BJ (cell line): Measurements from ENCODE around the gene KRTAP15-1. TPM values are rescaled to one million over a fixed set of nuclear protein-coding genes. Genes with fewer than 3 reads are reported as not detected.

Source experiments
- CTCF ChIA-PET: fragments of 350-600 bp; formaldehyde crosslinking; extraction: SDS; loops from one replicate; lab custom pipeline; 2021; ENCODE audit warnings: antibody characterized with exemption, inconsistent platforms; lab: Yijun Ruan, JAX
- POLR2A ChIA-PET: fragments of 300-600 bp; sonication (Branson Sonifier 250); formaldehyde crosslinking; extraction: SDS; loops from one replicate; lab custom pipeline; 2021; ENCODE audit warnings: antibody characterized with exemption; lab: Charles Lee
- DNase-seq: peaks from one replicate; pipeline ENCODE4 v3.0.0-alpha.2; 2011; ENCODE audit warnings: low read depth
- H3K27me3 ChIP-seq: 2 replicates; pipeline ENCODE4 v1.6.0; 2011; ENCODE audit warnings: low read length; ENCODE audit not compliant: control insufficient read depth, insufficient read depth
- H3K36me3 ChIP-seq: 2 replicates; pipeline ENCODE4 v1.5.1; 2011; ENCODE audit warnings: low read length; ENCODE audit not compliant: control insufficient read depth, insufficient read depth
- H3K4me3 ChIP-seq: 2 replicates; pipeline ENCODE4 v1.5.1; 2011; ENCODE audit warnings: low read depth, mild to moderate bottlenecking, control low read depth, low read length
- CTCF ChIP-seq: IDR thresholded peaks from 2 replicates; pipeline ENCODE4 v1.5.1; 2011; ENCODE audit warnings: low read depth, mild to moderate bottlenecking, control low read depth, inconsistent platforms, low read length, moderate library complexity; ENCODE audit not compliant: insufficient read depth
- polyA plus RNA-seq: library from polyadenylated mRNA; depleted of rRNA; stranded (reverse); fragments of >200 nt; gene quantifications from 2 replicates; pipeline ENCODE4 v1.2.3, GENCODE V29; 2011; rRNA removed

Gene KRTAP15-1
- polyA plus RNA-seq, 1 experiment, result not detected

GRCh38 chr21:30486180-30486579, 46.1 kb downstream of the KRTAP15-1 start:
- Histone ChIP-seq H3K4me3 (no peak overlapping the region), H3K27me3 (no peaks in the 10 kb centered on the region), H3K36me3 (no peaks in the 10 kb centered on the region)
- DNase-seq, result no peak
- POLR2A ChIA-PET, result no interaction called here
- no peak for TF ChIP-seq CTCF
- CTCF ChIA-PET, result no interaction called here

GRCh38 chr21:30487336-30487735, 47.3 kb downstream of the KRTAP15-1 start, which contains the start of gene KRTAP19-2:
Gene KRTAP19-2, minus strand, starts transcription at chr21:30487436. Its CDS starts 88 bp downstream, at chr21:30487348.
- POLR2A ChIA-PET, result no interaction called here
- CTCF ChIA-PET, result no interaction called here
- DNase-seq, result no peak
- Histone ChIP-seq H3K27me3 (no peaks in the 10 kb centered on the region), H3K4me3 (no peak within 1 kb of the TSS), H3K36me3 (no peaks in the 10 kb centered on the region)
- TF ChIP-seq CTCF, result no peak

Other genes with a start within 250 kb of the KRTAP15-1 start
- not detected in 2 replicates for gene CLDN8, start 224.2 kb upstream of the KRTAP15-1 start, polyA plus RNA-seq
- not detected in 2 replicates for gene KRTAP24-1, start 157.3 kb upstream of the KRTAP15-1 start, polyA plus RNA-seq
- gene KRTAP25-1, start 150.8 kb upstream of the KRTAP15-1 start, polyA plus RNA-seq, result not detected in 2 replicates
- not detected in 2 replicates for gene KRTAP26-1, start 120.0 kb upstream of the KRTAP15-1 start, polyA plus RNA-seq
- not detected in 2 replicates for gene KRTAP27-1, start 102.6 kb upstream of the KRTAP15-1 start, polyA plus RNA-seq
- not detected in 2 replicates for gene KRTAP23-1, start 91.7 kb upstream of the KRTAP15-1 start, polyA plus RNA-seq
- gene KRTAP13-2, start 68.0 kb upstream of the KRTAP15-1 start, polyA plus RNA-seq, result not detected in 2 replicates
- gene KRTAP13-1, start 44.2 kb upstream of the KRTAP15-1 start, polyA plus RNA-seq, result not detected in 2 replicates
- gene KRTAP13-3, start 14.3 kb upstream of the KRTAP15-1 start, polyA plus RNA-seq, result not detected in 2 replicates
- not detected in 2 replicates for gene KRTAP13-4, start 10.1 kb upstream of the KRTAP15-1 start, polyA plus RNA-seq
- gene KRTAP19-1, start 40.1 kb downstream of the KRTAP15-1 start, polyA plus RNA-seq, result not detected in 2 replicates
- gene KRTAP19-2, start 47.2 kb downstream of the KRTAP15-1 start, polyA plus RNA-seq, result not detected in 2 replicates
- not detected in 2 replicates for gene KRTAP19-3, start 51.7 kb downstream of the KRTAP15-1 start, polyA plus RNA-seq
- not detected in 2 replicates for gene KRTAP19-4, start 56.9 kb downstream of the KRTAP15-1 start, polyA plus RNA-seq
- not detected in 2 replicates for gene KRTAP19-5, start 61.9 kb downstream of the KRTAP15-1 start, polyA plus RNA-seq
- gene KRTAP19-6, start 101.6 kb downstream of the KRTAP15-1 start, polyA plus RNA-seq, result not detected in 2 replicates
- gene KRTAP19-7, start 121.0 kb downstream of the KRTAP15-1 start, polyA plus RNA-seq, result not detected in 2 replicates
- gene KRTAP22-2, start 150.1 kb downstream of the KRTAP15-1 start, polyA plus RNA-seq, result not detected in 2 replicates
- gene KRTAP6-3, start 152.2 kb downstream of the KRTAP15-1 start, polyA plus RNA-seq, result not detected in 2 replicates
- not detected in 2 replicates for gene KRTAP6-2, start 158.6 kb downstream of the KRTAP15-1 start, polyA plus RNA-seq
- gene KRTAP22-1, start 160.8 kb downstream of the KRTAP15-1 start, polyA plus RNA-seq, result not detected in 2 replicates
- not detected in 2 replicates for gene KRTAP6-1, start 173.7 kb downstream of the KRTAP15-1 start, polyA plus RNA-seq
- not detected in 2 replicates for gene KRTAP20-1, start 176.2 kb downstream of the KRTAP15-1 start, polyA plus RNA-seq
- not detected in 2 replicates for gene KRTAP20-4, start 180.4 kb downstream of the KRTAP15-1 start, polyA plus RNA-seq
- gene KRTAP20-2, start 194.9 kb downstream of the KRTAP15-1 start, polyA plus RNA-seq, result not detected in 2 replicates
- not detected in 2 replicates for gene KRTAP20-3, start 202.6 kb downstream of the KRTAP15-1 start, polyA plus RNA-seq